Measurements from ENCODE around the gene IFITM1.

GRCh38 chr11:342328-342727 lies 28.5 kb downstream of the IFITM1 start:
- TF ChIP-seq CTCF (IDR thresholded peaks at IDR 0.05; ENCODE audit: borderline replicate concordance, extremely low read depth, low read length, poor library complexity, severe bottlenecking) (no peak), EZH2 (IDR thresholded peaks at IDR 0.05; ENCODE audit: borderline replicate concordance, low read depth, low read length, severe bottlenecking) (no peak)

Data from DND-41 (cell line).